Uterus (tissue), 2 donors: ENCODE data around the gene TLK1.

ENCODE experiments used
- POLR2A ChIP-seq, 2 donors: fragments of 450-650 bp; IDR thresholded peaks; one replicate each; pipeline ENCODE4 v1.6.1; 2016; ENCODE audit warnings: antibody characterized with exemption in 2 of 2, mild to moderate bottlenecking in 1 of 2, moderate library complexity in 1 of 2
- TF ChIP-seq, protein P1 (sequence below), 4 experiments: fragments of 200-600 bp in 2 of 4; fragments of 450-650 bp in 2 of 4; sonication (generic) in 2 of 4; IDR thresholded peaks; one replicate each; pipeline ENCODE4 v1.5.1; 2016 to 2019; ENCODE audit warnings: antibody characterized with exemption in 4 of 4, mild to moderate bottlenecking in 2 of 4, moderate library complexity in 1 of 4

DNA sequence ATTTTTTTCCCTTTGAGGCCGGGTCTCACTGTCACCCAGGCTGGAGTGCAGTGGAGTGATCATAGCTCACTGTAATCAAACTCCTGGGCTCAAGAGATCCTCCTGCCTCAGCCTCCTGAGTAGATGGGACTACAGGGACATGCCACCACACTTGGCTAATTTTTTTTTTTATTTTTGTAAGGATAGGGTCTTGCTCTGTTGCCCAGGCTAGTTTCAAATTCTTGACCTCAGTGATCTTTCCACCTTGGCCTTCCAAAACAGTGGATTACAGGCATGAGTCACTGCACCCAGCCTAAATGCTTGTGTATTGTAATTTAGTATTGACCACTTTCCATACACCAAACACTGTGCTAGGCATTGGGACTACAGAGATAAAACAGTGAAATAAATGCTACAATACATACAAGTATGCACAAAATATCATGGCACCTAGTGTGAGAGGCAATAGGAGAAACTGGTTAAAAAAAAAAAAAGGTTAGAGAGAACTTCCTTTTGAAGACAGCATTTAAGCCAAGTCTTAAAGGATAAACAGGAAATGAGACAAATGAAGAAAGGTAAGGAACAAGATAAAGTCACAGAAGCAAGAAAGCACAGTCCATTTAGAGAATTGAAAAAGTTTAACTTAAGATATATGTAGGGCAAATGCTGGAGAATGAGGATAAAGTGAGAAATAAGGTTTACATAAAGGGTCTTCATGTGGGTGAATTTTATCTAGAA lies 118.3 kb downstream of the TLK1 start:
- TF ChIP-seq, protein P1, sequence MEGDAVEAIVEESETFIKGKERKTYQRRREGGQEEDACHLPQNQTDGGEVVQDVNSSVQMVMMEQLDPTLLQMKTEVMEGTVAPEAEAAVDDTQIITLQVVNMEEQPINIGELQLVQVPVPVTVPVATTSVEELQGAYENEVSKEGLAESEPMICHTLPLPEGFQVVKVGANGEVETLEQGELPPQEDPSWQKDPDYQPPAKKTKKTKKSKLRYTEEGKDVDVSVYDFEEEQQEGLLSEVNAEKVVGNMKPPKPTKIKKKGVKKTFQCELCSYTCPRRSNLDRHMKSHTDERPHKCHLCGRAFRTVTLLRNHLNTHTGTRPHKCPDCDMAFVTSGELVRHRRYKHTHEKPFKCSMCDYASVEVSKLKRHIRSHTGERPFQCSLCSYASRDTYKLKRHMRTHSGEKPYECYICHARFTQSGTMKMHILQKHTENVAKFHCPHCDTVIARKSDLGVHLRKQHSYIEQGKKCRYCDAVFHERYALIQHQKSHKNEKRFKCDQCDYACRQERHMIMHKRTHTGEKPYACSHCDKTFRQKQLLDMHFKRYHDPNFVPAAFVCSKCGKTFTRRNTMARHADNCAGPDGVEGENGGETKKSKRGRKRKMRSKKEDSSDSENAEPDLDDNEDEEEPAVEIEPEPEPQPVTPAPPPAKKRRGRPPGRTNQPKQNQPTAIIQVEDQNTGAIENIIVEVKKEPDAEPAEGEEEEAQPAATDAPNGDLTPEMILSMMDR (IDR thresholded peaks at IDR 0.05): no peak
- TF ChIP-seq POLR2A (IDR thresholded peaks at IDR 0.05): no peak
